Stimulated activated CD4-positive, alpha-beta T cell treated with anti-CD3 and anti-CD28 coated beads, Interleukin-15, amount 100 ng/mL, for 24 hours (primary cell): ENCODE results near the gene HSD11B1L.

Experiments used
- DNase-seq: peaks from one replicate; pipeline ENCODE4 v3.0.0-alpha.2; 2020

The HSD11B1L gene

DNA sequence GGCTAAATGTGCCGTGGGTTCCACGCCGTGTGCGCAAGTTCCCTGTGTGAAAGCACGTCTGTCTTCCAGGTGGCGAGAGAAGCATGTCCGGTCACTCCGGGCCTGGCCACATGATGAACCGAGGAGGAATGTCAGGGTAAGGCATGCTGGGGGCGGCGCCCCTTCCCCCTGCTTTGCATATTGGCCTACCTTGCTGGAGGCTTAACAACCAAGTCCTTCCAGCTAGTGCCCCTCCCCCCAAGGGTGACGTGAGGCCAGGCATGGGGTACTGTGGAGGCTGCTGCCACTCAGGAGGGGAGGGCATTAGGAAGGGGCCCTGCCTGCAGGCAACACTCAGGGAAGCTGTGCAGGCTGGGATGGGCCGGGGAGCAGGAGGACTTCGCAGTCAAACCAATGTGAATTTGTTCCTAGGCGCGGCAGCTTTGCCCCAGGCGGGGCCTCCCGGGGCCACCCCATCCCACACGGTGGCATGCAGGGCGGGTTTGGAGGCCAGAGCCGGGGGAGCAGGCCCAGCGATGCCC lies 13.0 kb upstream of the HSD11B1L start:
- no peak for DNase-seq

DNA sequence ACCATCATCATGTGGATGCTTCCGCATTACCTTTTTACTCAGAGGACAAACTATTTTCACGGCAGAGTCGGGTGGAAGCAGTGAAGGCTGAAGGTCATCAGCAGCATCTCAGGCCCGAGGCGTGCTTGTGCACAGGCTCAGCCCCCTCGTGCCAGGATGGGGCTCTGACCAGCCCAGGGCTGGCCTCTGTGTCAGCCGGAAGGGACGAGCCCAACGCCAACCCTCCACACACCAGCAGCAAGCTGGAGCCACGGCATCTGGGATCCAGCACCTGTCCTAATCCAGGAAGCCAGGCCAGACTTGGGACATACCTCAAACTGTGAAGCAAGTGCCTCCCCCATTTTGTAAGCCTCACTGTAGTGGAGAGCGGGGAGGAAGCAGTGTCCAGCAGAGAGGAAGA lies 11.6 kb upstream of the HSD11B1L start:
- DNase-seq: no peak

DNA sequence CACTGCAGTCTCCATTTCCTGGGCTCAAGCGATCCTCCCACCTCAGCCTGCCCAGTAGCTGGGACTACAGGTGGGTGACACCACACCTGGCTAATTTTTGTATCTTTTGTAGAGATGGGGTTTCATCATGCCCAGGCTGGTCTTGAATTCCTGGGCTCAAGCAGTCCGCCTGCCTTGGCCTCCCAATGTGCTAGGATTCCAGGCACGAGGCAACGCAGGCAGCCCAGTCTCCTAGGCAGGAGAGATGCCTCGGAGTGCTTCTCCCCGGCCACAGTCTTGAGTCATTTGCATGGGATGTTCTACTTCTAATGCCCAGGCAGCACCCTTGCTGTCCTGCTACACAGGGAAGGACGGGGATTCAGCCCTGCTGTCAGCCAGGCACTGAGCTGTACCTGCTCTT lies 9.2 kb upstream of the HSD11B1L start:
- no peak for DNase-seq

DNA sequence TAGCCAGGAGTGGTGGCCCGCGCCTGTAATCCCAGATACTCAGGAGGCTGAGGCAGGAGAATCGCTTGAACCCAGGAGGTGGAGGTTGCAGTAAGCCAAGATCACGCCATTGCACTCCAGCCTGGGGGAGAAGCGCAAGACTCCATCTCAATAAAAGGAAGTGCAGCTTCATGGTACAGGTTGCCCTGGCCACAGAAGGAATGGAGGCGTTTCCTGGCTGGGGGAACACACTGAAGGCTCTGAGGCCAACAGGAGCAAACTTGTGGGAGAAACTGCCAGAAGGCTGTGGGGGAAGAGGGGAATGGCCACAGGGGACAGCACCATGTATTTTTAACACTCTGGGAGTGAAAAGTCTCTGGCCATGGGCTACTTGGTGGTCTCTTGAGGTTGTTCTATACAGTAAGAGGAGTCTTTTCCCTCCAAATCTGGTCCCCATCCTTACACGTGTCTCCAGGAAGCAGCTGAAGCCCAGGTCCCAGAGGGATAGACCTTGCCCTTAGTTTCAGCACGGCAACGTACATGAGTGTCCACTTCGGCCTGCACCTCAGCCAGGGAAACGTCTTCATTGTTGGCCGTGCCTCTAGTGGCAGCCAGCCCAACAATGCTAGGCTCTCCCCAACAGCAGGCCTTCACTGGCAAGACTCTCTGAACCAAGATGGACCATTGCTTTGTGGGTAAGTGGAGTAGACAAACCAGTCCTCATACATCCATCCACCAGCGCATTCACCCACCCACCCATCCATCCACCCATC lies 7.9 kb upstream of the HSD11B1L start:
- no peak for DNase-seq

DNA sequence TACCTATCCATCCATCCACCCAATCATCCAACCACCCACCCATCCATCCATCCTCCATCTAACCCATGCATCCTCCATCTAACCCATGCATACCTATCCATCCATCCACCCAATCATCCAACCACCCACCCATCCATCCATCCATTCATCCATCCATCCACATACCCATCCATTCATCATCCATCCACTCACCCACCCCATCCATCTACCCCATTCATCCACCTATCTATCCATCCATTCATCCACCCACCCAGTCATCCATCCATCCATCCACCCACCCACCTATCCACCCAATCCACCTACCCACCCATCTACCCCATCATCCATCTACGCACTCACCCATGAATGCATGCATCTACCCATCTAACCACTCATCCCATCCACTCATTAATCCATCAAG lies 7.1 kb upstream of the HSD11B1L start:
- DNase-seq: no peak

DNA sequence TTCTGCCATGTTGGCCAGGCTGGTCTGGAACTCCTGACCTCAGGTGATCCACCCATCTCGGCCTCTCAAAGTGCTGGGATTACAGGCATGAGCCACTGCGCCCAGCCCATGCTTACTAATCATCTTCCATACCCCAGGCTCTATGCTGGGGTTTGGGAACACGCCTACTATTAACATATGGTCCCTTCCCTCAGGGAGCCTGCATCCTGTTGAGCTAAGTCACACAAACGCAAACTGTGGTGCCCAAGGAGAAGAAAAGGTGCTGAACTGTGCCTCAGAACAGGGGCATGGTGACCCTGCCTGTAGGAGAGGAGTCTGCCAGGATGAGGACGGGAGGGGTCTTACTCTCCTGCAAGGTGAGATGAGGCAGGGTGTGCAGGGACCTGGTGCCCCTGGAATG lies 6.1 kb upstream of the HSD11B1L start:
- DNase-seq: no peak

DNA sequence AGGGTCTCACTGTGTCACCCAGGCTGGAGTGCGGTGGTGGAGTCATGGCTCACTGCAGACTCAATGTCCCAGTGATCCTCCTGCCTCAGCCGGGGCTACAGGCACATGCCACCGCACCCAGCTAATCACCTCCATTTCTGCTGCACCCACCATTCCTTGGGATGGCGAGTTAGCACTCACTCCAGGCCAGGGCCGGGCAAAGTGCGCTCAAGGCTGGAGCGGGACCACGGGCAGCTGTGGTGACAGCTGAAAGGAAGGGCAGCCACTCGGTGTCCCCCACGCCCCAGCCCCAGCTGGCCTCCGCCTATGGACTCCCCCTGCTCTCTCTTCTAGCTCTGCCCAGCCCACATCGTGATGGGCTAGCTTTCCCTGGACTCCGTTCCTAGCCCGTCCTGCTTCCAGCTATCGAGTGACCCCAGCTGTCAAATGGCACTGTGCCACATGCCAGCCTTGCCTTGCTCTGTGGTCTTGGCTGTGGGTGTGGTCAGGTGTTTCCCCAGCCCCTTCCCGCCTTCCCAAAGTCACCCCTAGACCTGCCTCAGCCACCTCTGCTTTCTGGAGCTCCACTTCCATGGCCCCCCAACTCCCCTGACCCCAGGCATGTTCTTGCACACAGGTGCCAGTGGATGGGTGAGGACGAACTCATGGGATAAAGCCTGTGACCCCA lies 4.6 kb upstream of the HSD11B1L start:
- DNase-seq: no peak

DNA sequence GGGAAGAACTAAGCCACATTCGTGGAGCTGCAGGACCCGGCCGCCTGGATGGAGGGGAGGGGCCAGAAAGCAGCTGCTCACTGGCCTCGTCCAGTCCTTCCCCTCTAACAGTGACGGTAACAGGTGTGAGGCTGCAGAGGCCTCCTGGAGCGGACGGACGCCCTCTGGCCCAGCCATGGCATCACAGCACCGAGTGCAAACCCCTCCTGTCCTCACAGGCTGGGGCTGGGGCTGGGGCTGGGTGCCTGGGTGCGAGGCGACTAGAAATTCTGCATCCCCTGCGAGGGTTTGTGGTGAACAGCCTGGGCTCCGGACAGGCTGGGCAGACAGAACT lies 4.1 kb upstream of the HSD11B1L start:
- no peak for DNase-seq

DNA sequence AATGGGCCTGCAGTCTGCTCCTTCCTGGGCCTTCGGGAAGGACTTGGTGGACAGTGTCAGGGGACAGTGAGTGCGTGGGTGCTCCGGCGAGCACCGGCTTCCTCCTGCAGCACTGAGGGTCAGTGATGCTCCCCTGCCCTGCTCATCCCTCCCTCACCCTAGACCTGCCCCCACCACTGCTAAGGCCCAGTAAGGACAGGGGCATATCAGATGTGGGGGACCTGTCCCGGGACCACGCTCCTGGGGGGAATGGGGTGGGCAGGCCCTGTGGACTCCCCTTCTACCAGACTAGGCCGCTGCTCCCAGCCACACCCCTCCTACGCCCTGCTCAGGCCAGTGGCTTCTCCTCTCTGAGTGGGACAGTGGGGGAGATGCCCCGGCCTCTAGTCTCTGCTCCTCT lies 3.7 kb upstream of the HSD11B1L start:
- DNase-seq: no peak

DNA sequence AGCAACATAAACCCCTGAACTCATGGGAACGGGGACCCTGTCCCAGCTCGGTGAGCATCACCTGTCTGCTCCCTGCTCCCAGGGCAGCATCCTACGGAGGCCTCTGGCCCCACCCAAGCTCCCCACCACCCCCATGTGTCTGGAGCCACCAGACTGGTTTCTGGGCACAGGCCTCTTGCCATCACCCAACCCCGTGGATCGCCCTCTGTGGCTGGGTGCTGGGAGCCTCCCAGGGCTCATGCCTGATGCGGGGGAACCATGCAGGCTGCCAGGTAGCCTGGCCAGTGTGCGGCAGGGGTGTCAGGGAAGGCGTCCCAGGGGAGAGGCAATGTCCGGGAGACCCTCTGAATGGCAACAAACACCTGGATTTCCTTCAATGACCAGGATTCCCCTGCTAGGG lies 3.2 kb upstream of the HSD11B1L start:
- no peak for DNase-seq

DNA sequence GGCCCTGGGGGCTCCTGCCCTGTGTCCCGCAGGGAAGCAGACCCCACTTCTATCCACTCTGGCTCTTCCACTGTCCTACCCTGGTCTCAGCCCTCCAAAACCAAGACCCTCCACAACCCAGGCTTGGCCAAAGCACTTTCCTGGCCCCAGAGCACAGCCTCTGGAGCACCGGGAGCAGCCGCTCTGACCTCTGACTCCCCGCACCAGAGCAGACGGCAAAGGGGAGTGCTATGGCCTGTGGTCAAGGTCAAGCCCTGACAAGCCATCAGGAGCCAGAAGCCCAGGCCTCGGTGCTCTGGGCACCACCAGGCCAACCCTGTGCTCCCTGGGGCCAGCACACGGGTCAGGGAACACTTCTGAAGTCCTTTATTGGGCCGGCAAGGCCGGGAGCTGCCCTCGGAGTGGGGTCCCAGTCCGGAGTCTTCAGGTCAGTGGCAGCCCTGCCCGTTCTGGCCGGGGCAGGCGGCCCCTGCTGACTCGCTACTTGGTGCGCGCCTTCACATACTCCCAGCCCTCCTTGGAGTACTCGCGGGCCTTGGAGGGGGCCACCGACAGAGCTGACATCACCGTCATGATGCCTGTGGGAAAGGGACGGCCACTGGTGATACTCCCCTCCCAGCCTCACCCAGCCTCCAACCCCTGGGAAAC lies 2.6 kb upstream of the HSD11B1L start:
- DNase-seq: no peak

DNA sequence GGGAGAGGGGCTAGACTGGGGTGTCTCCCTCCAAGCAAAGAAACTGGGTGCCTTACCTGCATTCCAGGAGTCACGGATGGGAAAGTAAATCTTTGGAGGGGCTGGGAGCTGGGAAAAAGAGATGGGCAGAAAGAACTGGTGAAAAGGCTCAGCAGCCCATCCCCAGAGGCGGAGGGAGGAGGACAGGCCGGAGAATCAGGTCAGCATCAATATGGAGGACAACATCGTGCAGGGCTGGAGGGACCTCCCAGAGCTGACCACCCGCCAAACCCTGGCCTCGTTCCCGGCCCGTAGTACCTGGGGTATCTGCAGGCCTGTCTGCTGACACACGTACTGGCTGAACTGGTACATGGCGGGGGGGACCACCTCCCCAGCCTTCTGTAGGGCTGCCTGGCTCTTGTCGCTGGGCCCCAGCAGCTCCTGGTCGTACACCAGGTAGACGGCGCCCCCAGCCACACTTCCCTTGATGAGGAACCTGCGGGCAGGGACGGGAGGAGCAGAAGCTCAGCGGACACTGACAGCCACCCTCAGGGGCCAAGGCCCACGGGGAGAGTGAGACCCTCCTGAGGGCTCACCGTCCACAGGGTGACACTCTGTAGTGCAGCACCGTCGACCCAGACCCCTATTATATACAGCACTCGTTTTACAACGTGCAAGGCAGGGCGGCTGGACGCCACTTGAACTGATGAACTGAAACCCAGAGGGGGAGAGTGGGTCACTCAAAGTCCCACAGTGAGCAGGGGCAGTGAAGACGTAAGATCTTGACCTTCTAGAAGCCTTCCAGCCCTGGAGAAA lies 1.3 kb upstream of the HSD11B1L start:
- DNase-seq: no peak

DNA sequence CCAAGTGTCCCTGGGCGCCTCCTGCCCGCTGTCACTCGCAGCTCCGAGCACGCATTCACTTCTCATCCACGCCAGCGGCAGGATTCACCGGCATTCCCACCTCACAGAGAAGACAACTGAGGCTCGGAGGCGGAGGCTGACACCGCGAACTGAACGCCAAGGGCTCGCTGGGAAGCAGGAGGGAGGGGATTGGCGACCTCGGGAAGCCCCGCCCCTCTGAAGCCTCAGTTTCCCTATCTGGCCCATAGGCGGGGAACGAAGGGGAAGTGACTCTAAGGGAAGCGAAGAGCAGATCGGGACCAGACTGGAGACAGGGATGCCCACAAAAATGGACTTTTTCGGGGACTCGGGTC lies 767 bp upstream of the HSD11B1L start:
- no peak for DNase-seq

DNA sequence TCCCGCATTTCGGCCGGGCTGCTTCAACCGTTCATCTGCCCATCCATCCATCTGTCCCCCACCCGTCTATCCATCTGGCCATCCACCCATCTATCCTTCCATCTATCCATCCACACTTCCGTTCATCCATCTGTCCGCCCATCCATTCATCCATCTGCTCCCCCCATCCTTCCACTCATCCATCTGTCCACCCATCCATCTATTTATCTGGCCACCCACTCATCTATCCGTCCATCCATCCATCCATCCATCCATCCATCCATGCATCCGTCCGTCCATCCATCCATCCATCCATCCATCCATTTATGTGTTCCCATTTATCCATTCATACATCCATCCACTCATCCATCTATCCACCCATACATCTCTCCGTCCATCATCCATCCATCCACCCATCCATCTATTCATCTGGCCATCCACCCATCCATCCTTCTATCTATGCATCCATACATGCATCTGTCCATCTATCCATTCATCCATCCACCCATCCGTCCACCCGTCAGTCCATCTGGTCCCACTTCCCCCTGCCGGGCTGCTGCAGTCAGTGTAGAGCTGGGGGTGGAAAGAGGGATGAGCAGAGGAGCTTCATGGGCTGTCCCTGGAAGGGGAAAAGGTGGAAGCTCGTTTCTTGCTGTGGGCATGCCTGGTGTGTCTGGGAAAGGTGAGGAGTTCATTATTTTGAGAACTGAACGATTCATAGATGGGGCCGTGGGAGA lies 722 bp downstream of the HSD11B1L start:
- no peak for DNase-seq

DNA sequence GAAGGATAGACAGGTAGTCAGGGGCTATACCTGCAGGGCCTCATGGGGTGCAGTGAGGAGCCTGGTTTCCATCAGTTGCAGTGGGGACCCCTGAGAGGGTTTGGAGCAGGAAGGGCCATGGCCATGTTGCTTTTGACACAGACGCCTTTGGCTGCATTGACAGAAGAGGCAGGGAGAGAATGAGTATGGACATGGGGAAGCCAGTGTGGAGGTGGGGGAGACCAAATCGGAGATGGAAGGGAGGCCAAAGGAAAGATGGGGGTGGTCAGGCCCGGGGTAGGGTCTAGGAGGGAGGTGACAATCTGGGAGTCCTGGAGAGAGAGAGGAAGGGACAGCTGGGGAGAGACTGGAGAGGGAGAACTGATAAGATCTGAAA lies 1.3 kb downstream of the HSD11B1L start:
- DNase-seq: no peak

DNA sequence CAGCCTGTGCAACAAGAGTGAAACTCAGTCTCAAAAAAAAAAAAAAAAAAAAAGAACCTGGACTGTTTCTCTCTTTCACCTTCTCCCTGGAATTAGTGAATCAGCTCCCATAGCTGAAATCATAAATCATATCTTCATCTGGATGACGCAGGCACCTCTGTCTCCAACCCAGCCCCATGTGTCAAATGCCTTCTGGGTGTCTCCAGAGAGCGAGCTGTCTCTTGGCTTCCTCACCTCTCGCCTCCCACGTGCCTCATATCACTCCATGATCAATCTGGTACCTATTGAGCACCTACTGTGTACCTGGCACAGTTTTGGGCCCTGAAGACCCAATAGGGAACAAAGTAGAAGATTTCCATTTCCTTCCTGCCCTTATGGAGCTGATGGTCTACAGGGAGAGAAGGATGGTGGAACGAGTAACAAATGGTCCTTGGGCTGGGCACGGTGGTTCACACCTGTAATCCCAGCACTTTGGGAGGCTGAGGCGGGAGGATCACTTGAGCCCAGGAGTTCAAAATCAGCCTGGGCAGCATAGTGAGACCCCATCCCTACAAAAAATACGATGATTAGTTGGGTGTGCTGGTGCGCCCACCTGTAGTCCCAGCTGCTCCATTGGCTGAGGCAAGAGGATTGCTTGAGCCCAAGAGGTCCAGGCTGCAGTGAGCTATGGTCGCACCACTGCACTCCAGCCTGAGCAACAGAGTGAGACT lies 2.5 kb downstream of the HSD11B1L start:
- DNase-seq: no peak

DNA sequence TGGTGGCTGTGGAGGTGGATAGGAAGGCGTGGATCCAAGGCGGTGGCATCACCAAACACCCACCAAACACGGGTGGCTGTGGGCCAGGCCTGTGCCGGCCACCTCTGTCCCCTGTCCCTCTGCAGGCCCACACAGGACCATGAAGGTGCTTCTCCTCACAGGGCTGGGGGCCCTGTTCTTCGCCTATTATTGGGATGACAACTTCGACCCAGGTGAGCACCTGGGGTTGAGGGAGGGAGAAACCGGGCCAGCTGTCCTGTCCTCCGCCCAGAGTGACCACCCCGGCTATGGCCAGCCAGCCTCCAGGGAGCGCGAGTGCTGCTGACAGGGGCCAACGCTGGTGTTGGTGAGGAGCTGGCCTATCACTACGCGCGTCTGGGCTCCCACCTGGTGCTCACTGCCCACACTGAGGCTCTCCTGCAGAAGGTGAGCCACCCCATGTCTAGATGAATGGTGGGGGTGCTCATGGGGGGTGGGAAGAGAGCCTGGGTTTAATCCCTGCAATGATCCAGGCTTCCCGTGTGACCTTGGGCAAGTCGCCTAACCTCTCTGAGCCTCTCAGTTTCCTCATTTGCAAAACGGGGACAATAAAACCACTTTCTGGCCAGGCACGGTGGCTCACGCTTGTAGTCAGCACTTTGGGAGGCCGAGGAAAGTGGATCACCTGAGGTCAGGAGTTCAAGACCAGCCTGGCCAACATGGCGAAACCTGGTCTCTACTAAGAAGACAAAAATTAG lies 4.0 kb downstream of the HSD11B1L start:
- DNase-seq: no peak

DNA sequence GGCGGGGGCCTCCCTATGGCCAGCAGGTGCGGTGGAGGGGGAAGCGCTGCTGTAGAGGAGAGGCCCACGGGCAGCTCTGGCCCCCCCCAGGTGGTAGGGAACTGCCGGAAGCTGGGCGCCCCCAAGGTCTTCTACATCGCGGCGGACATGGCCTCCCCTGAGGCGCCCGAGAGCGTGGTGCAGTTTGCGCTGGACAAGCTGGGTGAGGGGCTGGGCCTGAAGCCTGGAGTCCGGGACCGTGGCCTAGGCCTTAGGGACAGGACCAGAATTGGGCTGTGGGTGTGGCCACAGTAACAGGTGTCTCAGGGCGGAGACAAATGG lies 5.5 kb downstream of the HSD11B1L start:
- DNase-seq: no peak

DNA sequence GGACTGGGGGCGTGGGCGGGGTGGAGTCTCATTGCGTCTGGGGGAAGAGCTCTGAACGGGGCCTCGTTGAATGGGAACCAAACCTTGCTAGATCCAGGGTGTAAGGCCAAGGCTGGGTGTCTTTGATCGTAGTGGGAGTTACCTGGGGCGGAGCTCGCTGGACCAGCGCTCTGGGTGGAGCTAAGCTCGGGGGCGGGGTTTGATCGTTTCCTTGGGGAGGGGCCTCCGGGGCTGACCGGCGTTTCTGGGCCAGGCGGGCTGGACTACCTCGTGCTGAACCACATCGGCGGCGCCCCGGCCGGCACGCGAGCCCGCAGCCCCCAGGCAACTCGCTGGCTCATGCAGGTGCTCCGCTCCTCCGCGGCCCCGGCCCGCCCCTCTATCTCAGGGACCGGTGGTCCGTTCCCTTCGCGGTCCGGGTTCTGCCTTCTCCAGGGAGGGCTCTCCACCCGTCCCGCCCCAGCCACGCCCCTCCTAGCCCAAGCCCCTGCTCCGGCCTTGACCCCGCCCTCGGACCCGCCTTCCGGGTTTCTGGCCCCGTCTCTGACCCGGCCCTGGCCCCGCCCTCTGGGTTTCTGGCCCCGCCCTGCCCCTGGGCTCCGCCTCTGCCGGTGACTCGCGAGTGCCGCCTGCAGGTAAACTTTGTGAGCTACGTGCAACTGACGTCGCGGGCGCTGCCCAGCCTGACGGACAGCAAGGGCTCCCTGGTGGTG lies 6.0 kb downstream of the HSD11B1L start:
- DNase-seq: peak; percentile 100

DNA sequence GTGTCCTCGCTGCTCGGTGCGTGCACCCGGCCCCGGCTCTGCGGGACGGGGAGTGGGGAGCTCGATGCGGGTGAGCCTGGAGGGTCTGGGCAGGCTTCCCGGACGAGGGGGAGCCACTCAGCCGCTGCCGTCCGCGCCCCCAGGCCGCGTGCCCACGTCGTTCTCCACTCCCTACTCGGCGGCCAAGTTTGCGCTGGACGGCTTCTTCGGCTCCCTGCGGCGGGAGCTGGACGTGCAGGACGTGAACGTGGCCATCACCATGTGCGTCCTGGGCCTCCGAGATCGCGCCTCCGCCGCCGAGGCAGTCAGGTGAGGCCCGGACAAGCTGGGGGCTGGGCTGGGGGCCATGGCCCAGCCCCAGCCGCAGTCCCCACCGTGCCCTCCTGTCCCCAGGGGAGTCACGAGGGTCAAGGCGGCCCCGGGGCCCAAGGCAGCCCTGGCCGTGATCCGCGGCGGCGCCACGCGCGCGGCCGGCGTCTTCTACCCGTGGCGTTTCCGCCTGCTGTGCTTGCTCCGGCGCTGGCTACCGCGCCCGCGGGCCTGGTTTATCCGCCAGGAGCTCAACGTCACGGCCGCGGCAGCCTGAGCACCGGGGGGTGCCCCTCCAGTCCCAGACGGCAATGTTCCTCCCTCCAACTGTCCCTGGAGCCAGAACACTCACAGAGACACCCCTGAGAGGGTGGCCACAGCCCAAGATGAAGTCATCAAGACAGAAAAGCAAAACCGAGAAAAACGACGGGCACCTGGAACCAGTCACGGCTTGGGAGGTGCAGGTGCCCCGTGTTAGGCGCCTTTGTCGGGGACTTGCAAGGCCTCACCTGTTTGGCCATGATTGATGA lies 6.8 kb downstream of the HSD11B1L start:
- no peak for DNase-seq
